Measurements from ENCODE around the gene SPPL3.

Gene SPPL3

GRCh38 chr12:120940799-120941198 lies 36.6 kb upstream of the SPPL3 start:
- TF ChIP-seq, protein P1, sequence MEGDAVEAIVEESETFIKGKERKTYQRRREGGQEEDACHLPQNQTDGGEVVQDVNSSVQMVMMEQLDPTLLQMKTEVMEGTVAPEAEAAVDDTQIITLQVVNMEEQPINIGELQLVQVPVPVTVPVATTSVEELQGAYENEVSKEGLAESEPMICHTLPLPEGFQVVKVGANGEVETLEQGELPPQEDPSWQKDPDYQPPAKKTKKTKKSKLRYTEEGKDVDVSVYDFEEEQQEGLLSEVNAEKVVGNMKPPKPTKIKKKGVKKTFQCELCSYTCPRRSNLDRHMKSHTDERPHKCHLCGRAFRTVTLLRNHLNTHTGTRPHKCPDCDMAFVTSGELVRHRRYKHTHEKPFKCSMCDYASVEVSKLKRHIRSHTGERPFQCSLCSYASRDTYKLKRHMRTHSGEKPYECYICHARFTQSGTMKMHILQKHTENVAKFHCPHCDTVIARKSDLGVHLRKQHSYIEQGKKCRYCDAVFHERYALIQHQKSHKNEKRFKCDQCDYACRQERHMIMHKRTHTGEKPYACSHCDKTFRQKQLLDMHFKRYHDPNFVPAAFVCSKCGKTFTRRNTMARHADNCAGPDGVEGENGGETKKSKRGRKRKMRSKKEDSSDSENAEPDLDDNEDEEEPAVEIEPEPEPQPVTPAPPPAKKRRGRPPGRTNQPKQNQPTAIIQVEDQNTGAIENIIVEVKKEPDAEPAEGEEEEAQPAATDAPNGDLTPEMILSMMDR (IDR thresholded peaks at IDR 0.05; ENCODE audit: extremely low read depth, missing control alignments) = no peak
- DNase-seq (ENCODE audit: low spot score) = no peak

- TF ChIP-seq, protein P1 (IDR thresholded peaks at IDR 0.05; ENCODE audit: extremely low read depth, missing control alignments) = no peak
- DNase-seq (ENCODE audit: low spot score) = no peak
Observed at GRCh38 chr12:120940006-120940405, 35.8 kb upstream of the SPPL3 start.

DNA sequence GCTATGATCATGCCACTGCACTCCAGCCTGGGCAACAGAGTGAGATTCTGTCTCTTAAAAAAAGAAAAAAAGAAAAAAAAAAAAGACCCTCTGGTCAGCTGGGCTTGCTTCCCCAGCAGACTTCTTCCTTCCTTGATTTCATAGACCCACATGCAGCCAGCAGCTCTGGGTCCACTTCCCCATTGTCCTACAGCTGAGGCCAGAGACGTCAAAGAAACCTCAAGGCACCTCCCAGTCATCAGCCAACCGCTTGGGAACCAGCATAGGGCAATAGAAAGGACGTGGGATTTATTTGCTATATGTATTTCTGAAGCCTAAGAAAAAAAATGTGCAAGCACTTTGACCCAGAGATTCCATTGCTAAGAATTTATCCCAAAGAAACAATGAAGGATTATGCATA lies 35.4 kb upstream of the SPPL3 start:
- DNase-seq (ENCODE audit: low spot score) = no peak
- TF ChIP-seq, protein P1 (IDR thresholded peaks at IDR 0.05; ENCODE audit: extremely low read depth, missing control alignments) = no peak

GRCh38 chr12:120938496-120938895 lies 34.3 kb upstream of the SPPL3 start:
- DNase-seq (ENCODE audit: low spot score) = no peak
- TF ChIP-seq, protein P1 (IDR thresholded peaks at IDR 0.05; ENCODE audit: extremely low read depth, missing control alignments) = no peak

DNA sequence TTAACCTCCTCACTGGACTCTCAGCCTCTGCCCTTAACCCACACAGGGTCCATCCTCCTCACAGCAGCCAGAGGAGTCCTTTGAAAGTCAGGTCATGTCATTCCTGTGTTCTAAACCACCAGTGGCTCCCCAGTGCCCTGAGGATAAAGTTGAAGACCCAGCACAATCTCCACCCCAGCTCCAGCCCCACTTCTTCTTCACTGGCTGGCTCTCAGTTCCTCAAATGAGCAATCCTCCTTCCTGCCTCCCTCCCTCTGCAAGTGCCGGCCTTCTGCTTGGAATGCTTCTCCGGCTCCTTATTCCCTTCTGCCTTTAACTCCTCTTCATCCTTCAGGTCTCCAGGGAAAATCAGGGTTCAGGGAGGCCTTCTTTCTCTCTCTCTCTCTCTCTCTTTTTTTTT lies 32.0 kb upstream of the SPPL3 start:
- TF ChIP-seq, protein P1 (IDR thresholded peaks at IDR 0.05; ENCODE audit: extremely low read depth, missing control alignments) = no peak
- DNase-seq (ENCODE audit: low spot score) = no peak

- TF ChIP-seq, protein P1 (IDR thresholded peaks at IDR 0.05; ENCODE audit: extremely low read depth, missing control alignments) = no peak
- DNase-seq (ENCODE audit: low spot score) = no peak
Observed at GRCh38 chr12:120933786-120934185, 29.6 kb upstream of the SPPL3 start.

DNA sequence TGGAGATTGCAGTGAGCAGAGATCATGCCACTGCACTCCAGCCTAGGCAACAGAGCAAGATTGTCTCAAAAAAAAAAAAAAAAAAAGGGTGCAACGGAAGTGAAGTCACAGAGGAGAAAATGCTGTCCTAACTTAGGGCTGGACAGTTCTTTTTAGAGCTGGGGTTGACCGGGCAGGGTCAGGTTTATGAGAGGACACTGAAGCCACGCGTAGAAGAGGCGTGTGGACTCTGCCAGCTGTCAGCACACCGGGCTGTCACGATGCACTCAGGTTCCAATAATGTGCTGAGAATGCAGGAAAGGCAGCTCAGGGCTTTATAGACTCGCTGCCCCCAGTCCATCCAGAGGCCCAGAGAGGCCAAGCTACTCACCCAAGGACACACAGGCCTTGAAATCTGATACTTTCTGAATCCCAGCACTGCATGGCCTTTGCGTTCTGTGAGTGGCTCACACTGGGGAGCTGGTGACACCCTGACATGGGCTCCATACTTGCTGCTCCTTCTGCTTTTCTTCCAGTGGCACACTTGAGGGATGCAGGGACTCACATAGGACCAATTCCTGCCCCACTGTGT lies 28.9 kb upstream of the SPPL3 start:
- no peak for DNase-seq (ENCODE audit: low spot score)
- TF ChIP-seq, protein P1 (IDR thresholded peaks at IDR 0.05; ENCODE audit: extremely low read depth, missing control alignments) = no peak
